ENCODE data around the gene D2HGDH. TPM values are rescaled to one million over a fixed set of nuclear protein-coding genes. Genes with fewer than 3 reads are reported as not detected.

D2HGDH gene
- total RNA-seq, 1 experiment from 2014 or later, result 30.7 TPM

Other genes with a start within 250 kb of the D2HGDH start
- gene STK25, start 226.0 kb upstream of the D2HGDH start, total RNA-seq (2021), result 171 and 190 TPM in 2 replicates
- gene BOK, start 175.9 kb upstream of the D2HGDH start, total RNA-seq (2021), result 2.7 and 4.0 TPM in 2 replicates
- gene THAP4, start 97.5 kb upstream of the D2HGDH start, total RNA-seq (2021), result 82.0 and 84.9 TPM in 2 replicates
- gene ATG4B, start 96.9 kb upstream of the D2HGDH start, total RNA-seq (2021), result 102 and 122 TPM in 2 replicates
- gene DTYMK, start 47.8 kb upstream of the D2HGDH start, total RNA-seq (2021), result 139 TPM in 2 replicates
- 70.3 and 75.5 TPM in 2 replicates for gene ING5, start 32.6 kb upstream of the D2HGDH start, total RNA-seq (2021)
- gene GAL3ST2, start 42.2 kb downstream of the D2HGDH start, total RNA-seq (2021), result 5.0 and 5.3 TPM in 2 replicates
- gene NEU4, start 74.6 kb downstream of the D2HGDH start, total RNA-seq (2021), result 38.5 and 48.4 TPM in 2 replicates
- 0.34 and 0.35 TPM in 2 replicates for gene PDCD1, start 124.3 kb downstream of the D2HGDH start, total RNA-seq (2021)
- 0.20 TPM in 1 of 2 replicates, not detected in the other for gene RTP5, start 135.1 kb downstream of the D2HGDH start, total RNA-seq (2021)